ENCODE data around the gene CHAD. TPM values are rescaled to one million over a fixed set of nuclear protein-coding genes. Genes with fewer than 3 reads are reported as not detected.

CHAD gene
- not detected for total RNA-seq

GRCh38 chr17:50468304-50469207 is at the start of gene CHAD:
TSS of gene CHAD (minus strand) at chr17:50468880. CDS start at chr17:50468813, 67 bp downstream.
- no peak for DNase-seq

- no peak for DNase-seq
Measured at GRCh38 chr17:50517504-50518383, 49.1 kb upstream of the CHAD start.

- DNase-seq, result no peak
Measured at GRCh38 chr17:50517011-50517410, 48.3 kb upstream of the CHAD start.

GRCh38 chr17:50514936-50515702 is 46.4 kb upstream of the CHAD start:
- no peak for DNase-seq

GRCh38 chr17:50514388-50514787 is 45.7 kb upstream of the CHAD start:
- DNase-seq, result no peak

- DNase-seq, result no peak
Measured at GRCh38 chr17:50513495-50513894, 44.8 kb upstream of the CHAD start.

GRCh38 chr17:50511058-50511457 is 42.4 kb upstream of the CHAD start:
- no peak for DNase-seq

- no peak for DNase-seq
Measured at GRCh38 chr17:50508573-50509460, 40.1 kb upstream of the CHAD start.

GRCh38 chr17:50507871-50508572 is 39.3 kb upstream of the CHAD start, which contains the start of gene MYCBPAP:
TSS of gene MYCBPAP (plus strand) at chr17:50508439. CDS start at chr17:50508675, 236 bp downstream.
- DNase-seq, result peak; percentile 90

- DNase-seq, result no peak
Measured at GRCh38 chr17:50506298-50506697, 37.6 kb upstream of the CHAD start.

GRCh38 chr17:50505591-50506130 is 37.0 kb upstream of the CHAD start:
- no peak for DNase-seq

- no peak for DNase-seq
Measured at GRCh38 chr17:50502301-50502990, 33.8 kb upstream of the CHAD start.

- peak; percentile 21 for DNase-seq
Measured at GRCh38 chr17:50501054-50501453, 32.4 kb upstream of the CHAD start.

GRCh38 chr17:50499721-50500120 is 31.0 kb upstream of the CHAD start:
- DNase-seq, result no peak

- DNase-seq, result no peak
Measured at GRCh38 chr17:50499270-50499669, 30.6 kb upstream of the CHAD start.

- DNase-seq, result no peak
Measured at GRCh38 chr17:50498021-50498874, 29.6 kb upstream of the CHAD start.

- DNase-seq, result no peak
Measured at GRCh38 chr17:50495918-50496317, 27.2 kb upstream of the CHAD start.

- no peak for DNase-seq
Measured at GRCh38 chr17:50495217-50495823, 26.6 kb upstream of the CHAD start.
